Esophagus muscularis mucosa (tissue), 4 donors: Measurements from ENCODE around the gene ATE1. TPM values are rescaled to one million over a fixed set of nuclear protein-coding genes. Genes with fewer than 3 reads are reported as not detected.

ENCODE experiments used
- DNase-seq: peaks from one replicate; pipeline ENCODE4 v3.0.0-alpha.2; 2017; ENCODE audit errors: extremely low spot score
- H3K27ac ChIP-seq, 4 donors: fragments of 200-600 bp; sonication (generic); replicated peaks in 1 of 4; 1 replicate in 3 of 4; 2 replicates in 1 of 4; pipeline ENCODE4 v1.5.1; 2016 to 2019; ENCODE audit warnings: mild to moderate bottlenecking in 1 of 4
- H3K27me3 ChIP-seq, 4 donors: fragments of 200-600 bp; sonication (generic); one replicate each; pipeline versions ENCODE4 v1.5.1 to v1.6.0; 2016 to 2019
- H3K36me3 ChIP-seq, 4 donors: fragments of 200-600 bp; sonication (generic); one replicate each; pipeline ENCODE4 v1.5.1; 2016 to 2019
- H3K4me1 ChIP-seq, 4 donors: fragments of 200-600 bp; sonication (generic); one replicate each; pipeline ENCODE4 v1.5.1; 2016 to 2019
- H3K4me3 ChIP-seq, 4 donors: fragments of 200-600 bp; sonication (generic); 1 replicate in 2 of 4; 2 replicates in 2 of 4; pipeline ENCODE4 v1.5.1; 2016 to 2019; ENCODE audit warnings: mild to moderate bottlenecking in 4 of 4, moderate library complexity in 1 of 4
- H3K9me3 ChIP-seq, 4 donors: fragments of 200-600 bp; sonication (generic); 1 replicate in 3 of 4; 2 replicates in 1 of 4; pipeline ENCODE4 v1.5.1; 2016 to 2019
- CTCF ChIP-seq, 3 experiments: fragments of 200-600 bp in 2 of 3; fragments of 450-650 bp in 1 of 3; sonication (generic) in 2 of 3; IDR thresholded peaks; one replicate each; pipeline ENCODE4 v1.5.1; 2017 to 2019; ENCODE audit warnings: antibody characterized with exemption in 3 of 3, mild to moderate bottlenecking in 2 of 3, moderate library complexity in 1 of 3
- EP300 ChIP-seq: sonication (generic); formaldehyde crosslinking; IDR thresholded peaks from one replicate; pipeline ENCODE4 v1.6.1; 2017; ENCODE audit warnings: antibody characterized with exemption
- POLR2A ChIP-seq: fragments of 450-650 bp; IDR thresholded peaks from one replicate; pipeline ENCODE4 v1.6.1; 2017; ENCODE audit warnings: antibody characterized with exemption, moderate library complexity, mild to moderate bottlenecking, low read depth
- POLR2AphosphoS5 ChIP-seq, 2 donors: sonication (generic); formaldehyde crosslinking; IDR thresholded peaks; one replicate each; pipeline ENCODE4 v1.6.1; 2017; ENCODE audit warnings: antibody characterized with exemption in 2 of 2
- WGBS: methylation state at CpG from one replicate; pipeline ENCODE4 v1.1.5; 2018; 5-methylcytosine and 5-hydroxymethylcytosine counted together
- intact Hi-C: fragments of 100-400 bp; cut with DNase I; formaldehyde crosslinking; loops from one replicate; pipeline ENCODE4 v1.15.1; 2023
- total RNA-seq, 4 donors: library from RNA; depleted of rRNA; stranded (reverse); fragments of >200 nt; gene quantifications; one replicate each; pipeline versions ENCODE4 v1.1.0 to v1.2.1, GENCODE V29; 2016

The ATE1 gene
- total RNA-seq, 4 donors from 2014 or later: 27.8 to 29.5 (median 28.4) TPM

GRCh38 chr10:121914661-121915060, 13.2 kb downstream of the ATE1 start:
- WGBS: 93% methylated on average over 6 of the region's 6 CpGs
- no peak overlapping the region for H3K4me3 ChIP-seq
- DNase-seq: no peak
- H3K4me1 ChIP-seq: peaks cover 6 to 13% (median 10%) of the 10 kb centered on the region in 4 donors
- H3K27ac ChIP-seq: no peak overlapping the region
- no peaks in the 10 kb centered on the region for H3K9me3 ChIP-seq
- intact Hi-C loops: no loop called here
- H3K27me3 ChIP-seq: no peaks in the 10 kb centered on the region
- TF ChIP-seq EP300: no peak
- TF ChIP-seq POLR2AphosphoS5 (IDR thresholded peaks at IDR 0.05): no peak
- TF ChIP-seq POLR2A: no peak
- TF ChIP-seq CTCF (IDR thresholded peaks at IDR 0.05): no peak
- H3K36me3 ChIP-seq: peaks cover 0 to 59% (median 34%) of the 10 kb centered on the region in 4 donors

- DNase-seq: no peak
- whole genome bisulfite sequencing: 93% methylated on average over 2 of the region's 2 CpGs
- peaks cover 0 to 74% (median 42%) of the 10 kb centered on the region in 4 donors for H3K36me3 ChIP-seq
- TF ChIP-seq CTCF (IDR thresholded peaks at IDR 0.05): no peak
- TF ChIP-seq POLR2A: no peak
- peak overlapping the region in 3 of 4 donors; percentile 15 to 64 (median 34) for H3K27ac ChIP-seq
- no peaks in the 10 kb centered on the region for H3K27me3 ChIP-seq
- intact Hi-C loops: no loop called here
- no peak overlapping the region for H3K4me3 ChIP-seq
- peaks cover 6 to 13% (median 10%) of the 10 kb centered on the region in 4 donors for H3K4me1 ChIP-seq
- no peaks in the 10 kb centered on the region for H3K9me3 ChIP-seq
These were observed 16.5 kb downstream of the ATE1 start for GRCh38 chr10:121911421-121911697.

- H3K36me3 ChIP-seq: peaks cover 0 to 74% (median 42%) of the 10 kb centered on the region in 4 donors
- intact Hi-C loops: no loop called here
- peaks cover 6 to 13% (median 10%) of the 10 kb centered on the region in 4 donors for H3K4me1 ChIP-seq
- no peak overlapping the region for H3K4me3 ChIP-seq
- H3K27me3 ChIP-seq: no peaks in the 10 kb centered on the region
- no peak for DNase-seq
- H3K27ac ChIP-seq: peak overlapping the region; percentile 15 to 64 (median 32)
- H3K9me3 ChIP-seq: no peaks in the 10 kb centered on the region
- 43% methylated on average over 5 of the region's 5 CpGs for WGBS
- TF ChIP-seq EP300: no peak
- no peak for TF ChIP-seq POLR2AphosphoS5 (IDR thresholded peaks at IDR 0.05)
- TF ChIP-seq POLR2A: no peak
- no peak for TF ChIP-seq CTCF (IDR thresholded peaks at IDR 0.05)
These were observed 17.0 kb downstream of the ATE1 start for GRCh38 chr10:121910673-121911420.

- no peaks in the 10 kb centered on the region for H3K27me3 ChIP-seq
- no peak overlapping the region for H3K27ac ChIP-seq
- intact Hi-C loops: loop anchor here (5.0 kb wide), 1 partner anchor 963 kb away; no protein-coding TSS in a partner anchor
- peaks cover 0 to 75% (median 34%) of the 10 kb centered on the region in 4 donors for H3K36me3 ChIP-seq
- WGBS: 79% methylated on average over 2 of the region's 2 CpGs
- H3K9me3 ChIP-seq: no peaks in the 10 kb centered on the region
- DNase-seq: no peak
- H3K4me1 ChIP-seq: peaks cover 0 to 8% (median 3%) of the 10 kb centered on the region in 4 donors
- no peak overlapping the region for H3K4me3 ChIP-seq
- no peak for TF ChIP-seq POLR2AphosphoS5 (IDR thresholded peaks at IDR 0.05)
- no peak for TF ChIP-seq EP300
- TF ChIP-seq CTCF (IDR thresholded peaks at IDR 0.05): no peak
- no peak for TF ChIP-seq POLR2A
These were observed 22.9 kb downstream of the ATE1 start for GRCh38 chr10:121904888-121905287.
